RKO (cell line): ENCODE data around the gene TCAIM.
"Not testable (repeated sequence)": the region's sequence is repeated elsewhere in the genome, so short reads cannot be mapped to it uniquely, and the experiment has no call there.

Experiments used
- DNase-seq: peaks from one replicate; pipeline ENCODE4 v3.0.0-alpha.2; 2016; ENCODE audit warnings: low spot score

Gene TCAIM

GRCh38 chr3:44343421-44343820 lies 4.9 kb downstream of the TCAIM start:
- no peak for DNase-seq

- DNase-seq, result not testable (repeated sequence)
Observed at GRCh38 chr3:44346590-44346989, 8.0 kb downstream of the TCAIM start.

GRCh38 chr3:44348993-44349392 lies 10.4 kb downstream of the TCAIM start:
- no peak for DNase-seq

GRCh38 chr3:44353355-44353924 lies 14.9 kb downstream of the TCAIM start:
- no peak for DNase-seq

GRCh38 chr3:44355362-44356033 lies 16.9 kb downstream of the TCAIM start:
- DNase-seq, result peak; percentile 39

- DNase-seq, result no peak
Observed at GRCh38 chr3:44359146-44359751, 20.7 kb downstream of the TCAIM start.

- no peak for DNase-seq
Observed at GRCh38 chr3:44363591-44363990, 25.0 kb downstream of the TCAIM start.

GRCh38 chr3:44365952-44366351 lies 27.4 kb downstream of the TCAIM start:
- DNase-seq, result no peak

- no peak for DNase-seq
Observed at GRCh38 chr3:44375450-44375849, 36.9 kb downstream of the TCAIM start.

GRCh38 chr3:44387404-44387803 lies 48.8 kb downstream of the TCAIM start:
- no peak for DNase-seq

- DNase-seq, result no peak
Observed at GRCh38 chr3:44392489-44392888, 53.9 kb downstream of the TCAIM start.

GRCh38 chr3:44395714-44396113 lies 57.1 kb downstream of the TCAIM start:
- DNase-seq, result no peak

- DNase-seq, result no peak
Observed at GRCh38 chr3:44396200-44397171, 57.9 kb downstream of the TCAIM start.

GRCh38 chr3:44398271-44398670 lies 59.7 kb downstream of the TCAIM start:
- DNase-seq, result not testable (repeated sequence)

- DNase-seq, result no peak
Observed at GRCh38 chr3:44398853-44399252, 60.3 kb downstream of the TCAIM start.

GRCh38 chr3:44400771-44401170 lies 62.2 kb downstream of the TCAIM start:
- no peak for DNase-seq

GRCh38 chr3:44402548-44402947 lies 64.0 kb downstream of the TCAIM start:
- DNase-seq, result no peak

GRCh38 chr3:44409640-44410410 lies 71.3 kb downstream of the TCAIM start:
- DNase-seq, result no peak

- DNase-seq, result no peak
Observed at GRCh38 chr3:44411031-44411645, 72.6 kb downstream of the TCAIM start.

GRCh38 chr3:44412365-44412764 lies 73.8 kb downstream of the TCAIM start:
- no peak for DNase-seq

- no peak for DNase-seq
Observed at GRCh38 chr3:44414517-44415090, 76.0 kb downstream of the TCAIM start.
